Right renal pelvis (tissue), 4 donors: Measurements from ENCODE around the gene IFNA5. TPM values are rescaled to one million over a fixed set of nuclear protein-coding genes. Genes with fewer than 3 reads are reported as not detected.

Experiments used
- DNase-seq, 4 donors: peaks; one replicate each; pipeline ENCODE4 v3.0.0-alpha.2; 2013; ENCODE audit warnings: low read depth in 4 of 4, low spot score in 3 of 4, missing footprints in 1 of 4
- polyA plus RNA-seq, 4 donors: library from polyadenylated mRNA; unstranded; fragments of 120-200 nt; gene quantifications; one replicate each; pipeline ENCODE4 v1.2.1, GENCODE V29; 2013; ENCODE audit not compliant: insufficient read length in 4 of 4

IFNA5 gene
- polyA plus RNA-seq, 4 donors = not detected

GRCh38 chr9:21294904-21295538 is 10.1 kb downstream of the IFNA5 start:
- no peak for DNase-seq

GRCh38 chr9:21294364-21294774 is 10.7 kb downstream of the IFNA5 start:
- DNase-seq = no peak

- DNase-seq = no peak
These were observed 15.3 kb downstream of the IFNA5 start for GRCh38 chr9:21289848-21290247.

GRCh38 chr9:21287280-21287679 is 17.8 kb downstream of the IFNA5 start:
- no peak for DNase-seq

GRCh38 chr9:21286659-21287058 is 18.5 kb downstream of the IFNA5 start:
- no peak for DNase-seq

- no peak for DNase-seq
These were observed 19.0 kb downstream of the IFNA5 start for GRCh38 chr9:21286099-21286498.

GRCh38 chr9:21281275-21281674 is 23.8 kb downstream of the IFNA5 start:
- DNase-seq = no peak

GRCh38 chr9:21268347-21268657 is 36.8 kb downstream of the IFNA5 start:
- no peak for DNase-seq

GRCh38 chr9:21267485-21268346 is 37.4 kb downstream of the IFNA5 start:
- no peak for DNase-seq

- DNase-seq = no peak
These were observed 38.2 kb downstream of the IFNA5 start for GRCh38 chr9:21266733-21267484.

GRCh38 chr9:21265421-21266189 is 39.5 kb downstream of the IFNA5 start:
- no peak for DNase-seq

GRCh38 chr9:21255538-21256212 is 49.4 kb downstream of the IFNA5 start:
- DNase-seq = no peak

Other genes starting within 250 kb of the IFNA5 start
- gene IFNB1, start 227.4 kb downstream of the IFNA5 start, polyA plus RNA-seq = not detected
- not detected for gene IFNW1, start 163.5 kb downstream of the IFNA5 start, polyA plus RNA-seq
- not detected for gene IFNA21, start 138.7 kb downstream of the IFNA5 start, polyA plus RNA-seq
- gene IFNA4, start 117.7 kb downstream of the IFNA5 start, polyA plus RNA-seq = under 1 TPM in 1 of 4 donors, not detected in 3; 0.21 TPM
- gene IFNA7, start 103.1 kb downstream of the IFNA5 start, polyA plus RNA-seq = not detected
- not detected for gene IFNA10, start 98.2 kb downstream of the IFNA5 start, polyA plus RNA-seq
- gene IFNA16, start 88.0 kb downstream of the IFNA5 start, polyA plus RNA-seq = not detected
- not detected for gene IFNA17, start 77.1 kb downstream of the IFNA5 start, polyA plus RNA-seq
- gene IFNA14, start 65.3 kb downstream of the IFNA5 start, polyA plus RNA-seq = not detected
- gene KLHL9, start 30.1 kb upstream of the IFNA5 start, polyA plus RNA-seq = 10 to 100 TPM; 46.5 to 59.0 (median 57.0) TPM
- gene IFNA6, start 45.6 kb upstream of the IFNA5 start, polyA plus RNA-seq = not detected
- not detected for gene IFNA13, start 62.7 kb upstream of the IFNA5 start, polyA plus RNA-seq
- not detected for gene IFNA2, start 80.1 kb upstream of the IFNA5 start, polyA plus RNA-seq
- gene IFNA8, start 103.8 kb upstream of the IFNA5 start, polyA plus RNA-seq = not detected
- gene IFNA1, start 135.1 kb upstream of the IFNA5 start, polyA plus RNA-seq = not detected
- under 1 TPM in 2 of 4 donors, not detected in 2; 0.10 to 0.31 TPM for gene IFNE, start 177.0 kb upstream of the IFNA5 start, polyA plus RNA-seq